Adrenal gland (tissue), 12 donors: ENCODE measurements around the gene CERK. TPM values are rescaled to one million over a fixed set of nuclear protein-coding genes. Genes with fewer than 3 reads are reported as not detected.
A peak's percentile ranks its signal among the peaks of the same experiment; 100 is the strongest.

Source experiments
- DNase-seq, 7 donors: peaks; one replicate each; pipeline ENCODE4 v3.0.0-alpha.2; 2019 to 2020
- H3K27ac ChIP-seq, 5 donors: fragments of 200-600 bp; sonication (generic) in 4 of 5; 1 replicate in 3 of 5; 2 replicates in 2 of 5; pipeline versions ENCODE4 v1.5.1 to v1.8.0; 2016 to 2020; ENCODE audit warnings: mild to moderate bottlenecking in 1 of 5
- H3K27me3 ChIP-seq: fragments of 200-600 bp; 2 replicates; pipeline ENCODE4 v1.8.0; 2021
- H3K36me3 ChIP-seq, 2 donors: fragments of 200-600 bp; replicated peaks in 1 of 2; 1 replicate in 1 of 2; 2 replicates in 1 of 2; pipeline versions ENCODE4 v1.5.1 to v1.8.0; 2018 to 2022
- H3K4me1 ChIP-seq, 2 donors: fragments of 200-600 bp; replicated peaks in 1 of 2; 1 replicate in 1 of 2; 2 replicates in 1 of 2; pipeline versions ENCODE4 v1.5.1 to v1.8.0; 2018 to 2021
- H3K4me3 ChIP-seq, 4 donors: fragments of 200-600 bp; sonication (generic) in 3 of 4; one replicate each; pipeline ENCODE4 v1.5.1; 2016 to 2018
- H3K9me3 ChIP-seq, 3 donors: fragments of 200-600 bp; sonication (generic) in 1 of 3; replicated peaks in 1 of 3; 1 replicate in 2 of 3; 2 replicates in 1 of 3; pipeline versions ENCODE4 v1.5.1 to v1.8.0; 2016 to 2021
- POLR2A ChIP-seq, 2 donors: fragments of 450-650 bp; IDR thresholded peaks; one replicate each; pipeline ENCODE4 v1.6.1; 2017; ENCODE audit warnings: antibody characterized with exemption in 2 of 2, mild to moderate bottlenecking in 2 of 2, moderate library complexity in 1 of 2
- WGBS, 4 donors: extraction: QIAGEN DNeasy Blood & Tissue Kit in 2 of 4; methylation state at CpG; one replicate each; pipeline versions ENCODE4 v1.1.5 to v1.1.7; 2013 to 2017; 5-methylcytosine and 5-hydroxymethylcytosine counted together
- intact Hi-C, 2 donors: fragments of 100-400 bp; cut with DNase I; formaldehyde crosslinking; loops; one replicate each; pipeline versions ENCODE4 v1.14.1 to v1.15.0; 2022 to 2023
- polyA plus RNA-seq, 3 donors: library from polyadenylated mRNA; stranded (reverse); fragments of 200-250 nt in 2 of 3; fragments of 350-450 nt in 1 of 3; fragmentation: Illumina TruSeq in 1 of 3; extraction: RNeasy Lipid Tissue Mini Kit (QIAGEN cat#74804) in 1 of 3; gene quantifications; one replicate each; pipeline ENCODE4 v1.2.3, GENCODE V29; 2013 to 2014
- total RNA-seq, 9 donors: library from RNA; depleted of rRNA in 4 of 9; stranded (reverse); fragments of >200 nt in 4 of 9; fragments of 120-200 nt in 1 of 9; fragmentation: NEBNext Ultra II Directional in 1 of 9; extraction: Animal tissue kit (Norgen Biotek cat#: 25700) in 1 of 9; gene quantifications; one replicate each; pipeline versions ENCODE4 v1.1.0 to v1.2.4, GENCODE V29; 2013 to 2023
- TF ChIP-seq, protein P1 (sequence below), 6 experiments: fragments of 450-650 bp in 4 of 6; fragments of 200-600 bp in 2 of 6; sonication (generic) in 1 of 6; IDR thresholded peaks; 1 replicate in 5 of 6; 2 replicates in 1 of 6; pipeline versions ENCODE4 v1.5.1 to v1.8.0; 2016 to 2021; ENCODE audit warnings: antibody characterized with exemption in 6 of 6, mild to moderate bottlenecking in 2 of 6, moderate library complexity in 1 of 6
- donor health status: healthy with polysubstance abuse.
- donor health status: Bipolar disorder and iron deficiency.
- donor health status: DM: yes; HTN: yes; CAD: no.
- donor health status: DM: no; HTN: no; CAD: no.
- donor health status: DM: no; HTN: no; CAD: no.
- donor health status: DM: yes; HTN: yes; CAD: no.

CERK gene
- total and polyA plus RNA-seq, 12 donors, result 18.6 to 92.1 (median 41.5) TPM

GRCh38 chr22:46660604-46661201 lies 77.3 kb downstream of the CERK start:
- H3K27me3 ChIP-seq, result no peaks in the 10 kb centered on the region
- H3K36me3 ChIP-seq, result peaks cover 0 to 16% of the 10 kb centered on the region in 2 donors

GRCh38 chr22:46659791-46660186 lies 78.3 kb downstream of the CERK start:
- intact Hi-C loops, result loop anchor here in 1 of 2 donors (10.0 kb wide), 2 partner anchors 85 to 305 kb away; no protein-coding TSS in a partner anchor
- H3K9me3 ChIP-seq, result no peaks in the 10 kb centered on the region
- H3K36me3 ChIP-seq, result peaks cover 0 to 12% of the 10 kb centered on the region in 2 donors
- peak overlapping the region in 2 of 5 donors; percentile 86 to 97 for H3K27ac ChIP-seq
- H3K27me3 ChIP-seq, result no peaks in the 10 kb centered on the region
- 93 to 97% (median 96%) methylated on average over 12 of the region's 12 CpGs for WGBS, 4 donors
- no peak overlapping the region for H3K4me3 ChIP-seq
- no peak for DNase-seq
- TF ChIP-seq POLR2A (IDR thresholded peaks at IDR 0.05), result no peak
- TF ChIP-seq, protein P1, sequence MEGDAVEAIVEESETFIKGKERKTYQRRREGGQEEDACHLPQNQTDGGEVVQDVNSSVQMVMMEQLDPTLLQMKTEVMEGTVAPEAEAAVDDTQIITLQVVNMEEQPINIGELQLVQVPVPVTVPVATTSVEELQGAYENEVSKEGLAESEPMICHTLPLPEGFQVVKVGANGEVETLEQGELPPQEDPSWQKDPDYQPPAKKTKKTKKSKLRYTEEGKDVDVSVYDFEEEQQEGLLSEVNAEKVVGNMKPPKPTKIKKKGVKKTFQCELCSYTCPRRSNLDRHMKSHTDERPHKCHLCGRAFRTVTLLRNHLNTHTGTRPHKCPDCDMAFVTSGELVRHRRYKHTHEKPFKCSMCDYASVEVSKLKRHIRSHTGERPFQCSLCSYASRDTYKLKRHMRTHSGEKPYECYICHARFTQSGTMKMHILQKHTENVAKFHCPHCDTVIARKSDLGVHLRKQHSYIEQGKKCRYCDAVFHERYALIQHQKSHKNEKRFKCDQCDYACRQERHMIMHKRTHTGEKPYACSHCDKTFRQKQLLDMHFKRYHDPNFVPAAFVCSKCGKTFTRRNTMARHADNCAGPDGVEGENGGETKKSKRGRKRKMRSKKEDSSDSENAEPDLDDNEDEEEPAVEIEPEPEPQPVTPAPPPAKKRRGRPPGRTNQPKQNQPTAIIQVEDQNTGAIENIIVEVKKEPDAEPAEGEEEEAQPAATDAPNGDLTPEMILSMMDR (IDR thresholded peaks at IDR 0.05), result no peak
- peaks cover 8 to 17% of the 10 kb centered on the region in 2 donors for H3K4me1 ChIP-seq

More at GRCh38 chr22:46660604-46661201, 77.3 kb downstream of the CERK start:
- H3K27ac ChIP-seq, result peak overlapping the region; percentile 62 to 97 (median 84)
- DNase-seq, result peak in 3 of 7 donors; percentile 48 to 75 (median 63)
- TF ChIP-seq POLR2A (IDR thresholded peaks at IDR 0.05), result no peak
- TF ChIP-seq, protein P1 (IDR thresholded peaks at IDR 0.05), result peak in 1 of 6 experiments; percentile 16
- no peak overlapping the region for H3K4me3 ChIP-seq
- WGBS, 4 donors, result 56 to 65% (median 61%) methylated on average over 9 to 11 of the region's 11 CpGs
- H3K9me3 ChIP-seq, result no peaks in the 10 kb centered on the region
- intact Hi-C loops, result loop anchor here in 1 of 2 donors (10.0 kb wide), 1 partner anchor 306 kb away; no protein-coding TSS in a partner anchor
- H3K4me1 ChIP-seq, result peaks cover 8 to 17% of the 10 kb centered on the region in 2 donors

DNA sequence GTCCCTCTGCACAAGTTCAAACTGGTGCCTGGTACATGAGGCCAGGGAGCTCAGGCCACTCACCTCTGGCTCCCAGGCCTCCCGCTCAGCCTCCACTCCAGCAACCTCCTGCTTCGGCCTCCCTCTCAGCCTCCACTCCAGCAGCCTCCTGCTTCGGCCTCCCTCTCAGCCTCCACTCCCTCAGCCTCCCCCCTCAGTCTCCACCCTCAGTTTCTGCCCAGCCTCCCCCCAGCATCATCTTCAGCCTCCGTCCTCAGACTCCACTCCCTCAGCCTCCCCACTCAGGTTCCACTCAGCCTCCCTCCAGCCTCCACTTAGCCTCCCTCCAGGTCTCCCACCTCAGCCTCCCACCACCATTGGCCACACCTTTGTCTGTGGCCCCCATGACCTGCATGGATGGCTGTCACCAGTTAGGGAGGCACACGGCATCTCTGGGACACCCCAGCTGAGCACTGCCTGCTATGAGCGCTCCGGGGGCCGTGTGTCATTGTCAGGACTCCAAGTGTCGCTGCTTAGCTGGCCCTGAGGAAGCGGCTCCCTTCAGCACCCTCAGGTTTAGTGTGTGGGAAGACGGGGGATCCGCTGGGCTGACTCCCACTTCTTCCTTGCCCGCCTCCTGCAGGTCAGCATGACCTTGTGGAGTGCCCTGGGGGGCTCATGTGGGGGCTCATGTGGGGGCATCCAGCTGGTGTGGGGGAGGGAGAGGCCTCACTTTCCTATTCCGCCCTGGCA lies 78.8 kb downstream of the CERK start:
- Histone ChIP-seq H3K4me1 (peaks cover 8 to 17% of the 10 kb centered on the region in 2 donors), H3K27me3 (no peaks in the 10 kb centered on the region), H3K27ac (peak overlapping the region in 1 of 5 donors; percentile 86), H3K4me3 (no peak overlapping the region), H3K36me3 (peaks cover 0 to 12% of the 10 kb centered on the region in 2 donors), H3K9me3 (no peaks in the 10 kb centered on the region)
- intact Hi-C loops, result loop anchor here in 1 of 2 donors (10.0 kb wide), 1 partner anchor 84 kb away; no protein-coding TSS in a partner anchor
- 95 to 99% (median 96%) methylated on average over 9 to 14 of the region's 14 CpGs for WGBS, 4 donors
- DNase-seq, result no peak
- TF ChIP-seq POLR2A (IDR thresholded peaks at IDR 0.05), result no peak
- TF ChIP-seq, protein P1 (IDR thresholded peaks at IDR 0.05), result no peak
